GM23338 (cell line): ENCODE data around the gene TUBB. TPM values are rescaled to one million over a fixed set of nuclear protein-coding genes. Genes with fewer than 3 reads are reported as not detected.

Source experiments
- ATAC-seq: fragments of 200-7000 bp; cut with Tn5 transposase; 3 replicates; pipeline ENCODE4 v1.9.1; 2020
- DNase-seq: peaks from one replicate; pipeline ENCODE4 v3.0.0-alpha.2; 2015; ENCODE audit warnings: low spot score
- H2AFZ ChIP-seq: fragments of 200-600 bp; sonication (generic); 2 replicates; pipeline ENCODE4 v1.8.0; 2016; ENCODE audit warnings: antibody characterized with exemption, mild to moderate bottlenecking, moderate library complexity
- H3F3A ChIP-seq: fragments of 200-600 bp; sonication (generic); replicated peaks from 2 replicates; pipeline ENCODE4 v1.8.0; 2017; ENCODE audit warnings: antibody characterized with exemption, mixed run types, low read depth
- H3K27ac ChIP-seq: fragments of 200-600 bp; sonication (generic); 2 replicates; pipeline ENCODE4 v1.6.1; 2016; ENCODE audit warnings: low read depth
- H3K27me3 ChIP-seq: fragments of 200-600 bp; sonication (generic); 2 replicates; pipeline ENCODE4 v1.8.0; 2016; ENCODE audit warnings: mild to moderate bottlenecking, mixed run types, moderate library complexity; ENCODE audit not compliant: insufficient read depth
- H3K36me3 ChIP-seq: fragments of 200-600 bp; sonication (generic); 2 replicates; pipeline ENCODE4 v1.8.0; 2016; ENCODE audit warnings: mild to moderate bottlenecking; ENCODE audit not compliant: insufficient read depth
- H3K4me1 ChIP-seq: fragments of 200-600 bp; sonication (generic); 2 replicates; pipeline ENCODE4 v1.8.0; 2016; ENCODE audit warnings: mild to moderate bottlenecking, moderate library complexity; ENCODE audit not compliant: insufficient read depth
- H3K4me2 ChIP-seq: fragments of 200-600 bp; sonication (generic); 2 replicates; pipeline ENCODE4 v1.7.1; 2017; ENCODE audit warnings: mixed run types
- H3K4me3 ChIP-seq: fragments of 200-600 bp; sonication (generic); 2 replicates; pipeline ENCODE4 v1.6.1; 2016; ENCODE audit warnings: mixed run types
- H3K79me2 ChIP-seq: fragments of 200-600 bp; sonication (generic); replicated peaks from 2 replicates; pipeline ENCODE4 v1.8.0; 2017; ENCODE audit warnings: mild to moderate bottlenecking; ENCODE audit not compliant: insufficient read depth
- H3K9me2 ChIP-seq: fragments of 200-600 bp; sonication (generic); 2 replicates; pipeline ENCODE4 v1.8.0; 2017; ENCODE audit not compliant: insufficient read depth
- H4K20me1 ChIP-seq: fragments of 200-600 bp; sonication (generic); replicated peaks from 2 replicates; pipeline ENCODE4 v1.8.0; 2017; ENCODE audit warnings: mild to moderate bottlenecking; ENCODE audit not compliant: insufficient read depth
- H3K27ac Mint-ChIP-seq: 2 replicates; pipeline ENCODE4 v1.8.0; 2020; ENCODE audit warnings: inconsistent platforms, mild to moderate bottlenecking, moderate library complexity, mixed read lengths
- H3K27me3 Mint-ChIP-seq: 3 replicates; pipeline ENCODE4 v1.8.0; 2022; ENCODE audit warnings: low read depth, mild to moderate bottlenecking, moderate library complexity, mixed read lengths, inconsistent platforms; ENCODE audit not compliant: insufficient read depth, poor library complexity
- H3K36me3 Mint-ChIP-seq: 3 replicates; pipeline ENCODE4 v1.8.0; 2021; ENCODE audit warnings: low read depth, mild to moderate bottlenecking, inconsistent platforms, moderate library complexity, mixed read lengths
- H3K4me1 Mint-ChIP-seq: 3 replicates; pipeline ENCODE4 v1.8.0; 2020; ENCODE audit warnings: mild to moderate bottlenecking, inconsistent platforms, mixed read lengths
- H3K4me3 Mint-ChIP-seq: 3 replicates; pipeline ENCODE4 v1.8.0; 2021; ENCODE audit warnings: moderate library complexity, mild to moderate bottlenecking, inconsistent platforms, mixed read lengths
- H3K9me3 Mint-ChIP-seq: 3 replicates; pipeline ENCODE4 v1.8.0; 2020; ENCODE audit warnings: moderate library complexity, mild to moderate bottlenecking, inconsistent platforms, mixed read lengths
- CTCF ChIP-seq, 2 experiments: fragments of 200-600 bp in 1 of 2; sonication (generic) in 1 of 2; conservative IDR thresholded peaks; 2 replicates each; pipeline versions ENCODE4 v1.5.1 to v1.6.1; 2016 to 2017; ENCODE audit warnings: antibody characterized with exemption in 2 of 2, low read depth in 2 of 2, mild to moderate bottlenecking in 2 of 2, moderate library complexity in 1 of 2
- ETS1 ChIP-seq: IDR thresholded peaks from 2 replicates; pipeline ENCODE4 v1.6.1; 2016; ENCODE audit warnings: antibody characterized with exemption
- EZH2phosphoT487 ChIP-seq: fragments of 200-600 bp; sonication (generic); IDR thresholded peaks from one replicate; pipeline ENCODE4 v1.8.1; 2018; ENCODE audit warnings: antibody characterized with exemption; ENCODE audit not compliant: unreplicated experiment
- JUNB ChIP-seq: IDR thresholded peaks from one replicate; pipeline ENCODE4 v1.6.1; 2016; ENCODE audit warnings: antibody characterized with exemption; ENCODE audit not compliant: unreplicated experiment
- STAT1 ChIP-seq: IDR thresholded peaks from one replicate; pipeline ENCODE4 v1.6.1; 2016; ENCODE audit warnings: antibody characterized with exemption; ENCODE audit not compliant: unreplicated experiment
- ZNF114 ChIP-seq: fragments of 250-450 bp; sonication (Bioruptor Pico); IDR thresholded peaks from 2 replicates; pipeline ENCODE4 v1.5.0; 2020; ENCODE audit warnings: mild to moderate bottlenecking, moderate library complexity
- ZNF462 ChIP-seq: fragments of 250-450 bp; sonication (Bioruptor Pico); IDR thresholded peaks from 2 replicates; pipeline ENCODE4 v1.5.0; 2020; ENCODE audit warnings: mild to moderate bottlenecking, moderate library complexity
- polyA plus RNA-seq: library from polyadenylated mRNA; unstranded; fragments of >200 nt; fragmentation: Nextera tagmentation; extraction: Ambion mirVana; gene quantifications from 2 replicates; pipeline ENCODE4 v1.2.1, GENCODE V29; 2016
- total RNA-seq: library from RNA; depleted of rRNA; stranded (reverse); fragments of >200 nt; shearing (Covaris generic); gene quantifications from 2 replicates; pipeline ENCODE4 v1.2.3, GENCODE V29; 2014

TUBB gene
- total and polyA plus RNA-seq, 2 experiments from 2014 or later, result 1,041 to 1,704 TPM

- no peak for TF ChIP-seq ZNF462 (CRISPR knock-in tag)
- no peak for TF ChIP-seq STAT1
- no peak for TF ChIP-seq JUNB
Observed at GRCh38 chr6:30703011-30703410, 17.1 kb upstream of the TUBB start (continued).

- Histone ChIP-seq H3K4me1 (no peaks in the 10 kb centered on the region), H3K36me3 (peaks cover 27% of the 10 kb centered on the region), H3K4me2 (no peak overlapping the region), H2AFZ (no peak overlapping the region), H3K79me2 (no peaks in the 10 kb centered on the region), H3K27me3 (no peaks in the 10 kb centered on the region), H4K20me1 (peaks cover 5% of the 10 kb centered on the region), H3K9me2 (no peaks in the 10 kb centered on the region), H3F3A (0 out of 2 replicates have a peak, but pooled peaks cover 3% of the 10 kb centered on the region), H3K27ac (no peak overlapping the region), H3K4me3 (no peak overlapping the region)
- H3K9me3 Mint-ChIP-seq, result no peaks in the 10 kb centered on the region; the same call in 1 of the 3 replicates
- ATAC-seq (no peak), DNase-seq (no peak)
- H3K4me1 Mint-ChIP-seq, result peaks cover 12% of the 10 kb centered on the region
- H3K27ac Mint-ChIP-seq, result no peak overlapping the region
- H3K27me3 Mint-ChIP-seq, result peaks cover 8% of the 10 kb centered on the region
- peaks cover 69% of the 10 kb centered on the region for H3K36me3 Mint-ChIP-seq
- no peak overlapping the region; the same call in 2 of the 3 replicates for H3K4me3 Mint-ChIP-seq
- TF ChIP-seq CTCF (conservative IDR thresholded peaks at IDR 0.05; ENCODE audit: low read depth in 2 of 2) (no peak), JUNB (no peak), ZNF114 (no peak), EZH2phosphoT487 (no peak), ETS1 (no peak), ZNF462 (CRISPR knock-in tag) (no peak)
Observed at GRCh38 chr6:30703821-30704220, 16.3 kb upstream of the TUBB start.
